NCI-H2107 treated with DMSO at 0.1 percent for 48 hours (cell line): ENCODE measurements around the gene MOCS3.

Experiments used
- DNase-seq: peaks from one replicate; lab custom pipeline; 2025; ENCODE audit not compliant: unreplicated experiment; lab: John Stamatoyannopoulos, UW

Gene MOCS3

GRCh38 chr20:51009303-51010042, 50.9 kb downstream of the MOCS3 start:
- no peak for DNase-seq

- DNase-seq: no peak
Observed at GRCh38 chr20:51010043-51010365, 51.4 kb downstream of the MOCS3 start.

DNA sequence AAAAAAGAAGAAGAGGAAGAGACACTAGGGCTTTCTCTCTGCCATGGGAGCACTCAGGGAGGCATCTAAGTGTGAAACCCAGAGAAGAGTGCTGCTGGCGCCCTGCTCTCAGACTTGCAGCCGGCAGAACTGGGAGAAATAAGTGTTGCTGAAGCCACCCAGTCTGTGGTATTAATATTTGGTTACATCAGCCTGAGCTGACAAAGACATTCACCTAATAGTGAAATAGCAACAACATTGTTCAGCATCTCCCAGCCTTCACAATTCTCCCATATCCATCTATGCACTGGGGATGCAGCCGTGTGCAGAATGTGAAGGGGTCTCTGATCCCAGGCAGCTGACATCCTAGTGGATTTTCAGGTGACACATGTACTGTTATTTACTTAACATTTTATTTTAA, 52.3 kb downstream of the MOCS3 start:
- DNase-seq: no peak

GRCh38 chr20:51011479-51011878, 52.9 kb downstream of the MOCS3 start:
- no peak for DNase-seq

DNA sequence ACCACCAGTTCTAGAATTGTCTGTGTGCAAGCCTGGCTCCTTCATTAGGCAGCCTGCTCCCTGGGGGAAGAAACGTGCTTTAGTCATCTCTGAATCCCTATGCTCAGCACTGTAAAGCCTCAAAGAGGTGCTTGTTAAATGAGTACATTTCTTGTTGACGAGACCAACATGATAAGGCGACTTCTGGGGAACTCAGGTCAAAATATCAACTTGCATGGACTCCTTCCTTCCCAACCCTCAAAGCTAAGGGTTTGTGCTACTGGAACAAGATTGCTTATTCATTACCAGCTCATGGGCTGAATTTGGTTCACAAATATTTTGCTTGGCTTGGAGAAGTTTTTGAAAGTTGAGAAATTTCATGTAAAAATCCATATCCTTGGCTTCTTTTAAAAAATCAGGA, 53.7 kb downstream of the MOCS3 start:
- no peak for DNase-seq
